ENCODE results near the gene FGF8.

Gene FGF8

DNA sequence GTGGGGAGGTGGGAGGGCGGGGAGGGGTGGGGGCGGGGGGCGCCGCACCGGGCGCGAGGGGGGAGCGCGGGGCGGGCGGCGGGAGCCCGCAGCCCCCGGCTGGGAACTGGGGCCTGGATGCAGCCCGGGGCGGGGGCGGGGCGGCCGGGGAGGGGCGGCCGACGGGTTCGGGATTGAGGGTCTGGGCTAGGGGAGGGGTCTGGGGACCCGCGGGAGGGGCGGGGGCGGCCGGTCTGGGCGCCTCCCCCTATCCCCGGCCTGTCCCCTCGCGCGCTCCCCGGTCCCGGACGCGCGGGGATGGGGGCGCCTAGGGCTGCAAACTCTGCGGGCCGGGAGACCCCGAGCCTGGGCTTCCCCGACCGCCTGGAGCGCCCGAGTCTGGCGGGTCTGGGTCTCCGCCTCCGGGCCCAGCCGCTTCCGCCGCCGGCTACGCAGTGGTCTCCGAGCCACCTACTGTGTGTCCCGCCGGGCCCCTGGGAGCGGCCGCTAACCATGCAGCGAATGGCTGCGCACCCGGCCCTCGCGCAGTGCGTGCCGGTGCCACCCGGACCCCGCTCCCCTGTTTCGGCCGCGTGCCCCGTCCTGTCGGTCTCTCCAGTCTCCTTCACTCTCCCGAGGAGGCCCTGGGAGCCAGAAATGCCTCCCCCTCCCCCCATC, 375 bp upstream of the FGF8 start:
- TF ChIP-seq ZNF384 (IDR thresholded peaks at IDR 0.05), result no peak
- TF ChIP-seq NFRKB (IDR thresholded peaks at IDR 0.05), result no peak
- TF ChIP-seq L3MBTL2 (conservative IDR thresholded peaks at IDR 0.05), result no peak
- no peak for TF ChIP-seq LEF1 (IDR thresholded peaks at IDR 0.05; ENCODE audit: borderline replicate concordance)
- TF ChIP-seq FOXA1 (IDR thresholded peaks at IDR 0.05), result no peak
- ChIA-PET CTCF (interaction anchor here (2.8 kb wide), 1 partner anchor 174 kb away, joined by 10 read pairs; no protein-coding TSS in a partner anchor), POLR2A (interaction anchor here (0.6 kb wide), 1 partner anchor 41 kb away, joined by 3 read pairs; no protein-coding TSS in a partner anchor)
- DNase-seq (ENCODE audit: extremely low spot score), result peak; percentile 6

- POLR2A ChIA-PET, result no interaction called here
- no peak for DNase-seq (ENCODE audit: extremely low spot score)
- TF ChIP-seq, protein P1, sequence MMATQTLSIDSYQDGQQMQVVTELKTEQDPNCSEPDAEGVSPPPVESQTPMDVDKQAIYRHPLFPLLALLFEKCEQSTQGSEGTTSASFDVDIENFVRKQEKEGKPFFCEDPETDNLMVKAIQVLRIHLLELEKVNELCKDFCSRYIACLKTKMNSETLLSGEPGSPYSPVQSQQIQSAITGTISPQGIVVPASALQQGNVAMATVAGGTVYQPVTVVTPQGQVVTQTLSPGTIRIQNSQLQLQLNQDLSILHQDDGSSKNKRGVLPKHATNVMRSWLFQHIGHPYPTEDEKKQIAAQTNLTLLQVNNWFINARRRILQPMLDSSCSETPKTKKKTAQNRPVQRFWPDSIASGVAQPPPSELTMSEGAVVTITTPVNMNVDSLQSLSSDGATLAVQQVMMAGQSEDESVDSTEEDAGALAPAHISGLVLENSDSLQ (IDR thresholded peaks at IDR 0.05), result no peak
- TF ChIP-seq ELF4 (IDR thresholded peaks at IDR 0.05) (no peak), TARDBP (IDR thresholded peaks at IDR 0.05) (no peak), L3MBTL2 (conservative IDR thresholded peaks at IDR 0.05) (no peak), ARNT (IDR thresholded peaks at IDR 0.05) (no peak), NFRKB (IDR thresholded peaks at IDR 0.05) (no peak), LEF1 (IDR thresholded peaks at IDR 0.05; ENCODE audit: borderline replicate concordance) (no peak), FOXA1 (IDR thresholded peaks at IDR 0.05) (no peak), SP1 (IDR thresholded peaks at IDR 0.05) (no peak), BHLHE40 (IDR thresholded peaks at IDR 0.05; ENCODE audit: borderline replicate concordance) (no peak), FOXK2 (IDR thresholded peaks at IDR 0.05) (no peak), SUZ12 (IDR thresholded peaks at IDR 0.05) (no peak), HDGF (IDR thresholded peaks at IDR 0.05; ENCODE audit: borderline replicate concordance) (no peak), ZNF384 (IDR thresholded peaks at IDR 0.05) (no peak), FOXM1 (IDR thresholded peaks at IDR 0.05; ENCODE audit: borderline replicate concordance) (no peak), CTBP1 (IDR thresholded peaks at IDR 0.05; ENCODE audit: borderline replicate concordance) (no peak)
- CTCF ChIA-PET, result interaction anchor here (0.6 to 1.7 kb wide), 3 partner anchors 94 to 212 kb away, joined by 3 to 9 read pairs (median 3); no protein-coding TSS in a partner anchor
These were observed 1.2 kb downstream of the FGF8 start for GRCh38 chr10:101774589-101775272.

GRCh38 chr10:101773923-101774588, 1.9 kb downstream of the FGF8 start:
- POLR2A ChIA-PET, result interaction anchor here (1.3 kb wide), 1 partner anchor 44 kb away, joined by 3 read pairs; the partner anchor contains the start of gene OGA
- TF ChIP-seq, protein P1 (IDR thresholded peaks at IDR 0.05), result no peak
- TF ChIP-seq FOXK2 (IDR thresholded peaks at IDR 0.05) (no peak), NFRKB (IDR thresholded peaks at IDR 0.05) (no peak), LEF1 (IDR thresholded peaks at IDR 0.05; ENCODE audit: borderline replicate concordance) (no peak), BHLHE40 (IDR thresholded peaks at IDR 0.05; ENCODE audit: borderline replicate concordance) (no peak), HDGF (IDR thresholded peaks at IDR 0.05; ENCODE audit: borderline replicate concordance) (no peak), TARDBP (IDR thresholded peaks at IDR 0.05) (no peak), ELF4 (IDR thresholded peaks at IDR 0.05) (no peak), CTBP1 (IDR thresholded peaks at IDR 0.05; ENCODE audit: borderline replicate concordance) (no peak), SP1 (IDR thresholded peaks at IDR 0.05) (no peak), L3MBTL2 (conservative IDR thresholded peaks at IDR 0.05) (no peak), ZNF384 (IDR thresholded peaks at IDR 0.05) (no peak), ARNT (IDR thresholded peaks at IDR 0.05) (no peak), SUZ12 (IDR thresholded peaks at IDR 0.05) (no peak)
- no peak for DNase-seq (ENCODE audit: extremely low spot score)
- CTCF ChIA-PET, result interaction anchor here (0.6 to 1.7 kb wide), 3 partner anchors 65 to 171 kb away, joined by 3 to 9 read pairs (median 3); no protein-coding TSS in a partner anchor

- POLR2A ChIA-PET, result interaction anchor here (1.3 kb wide), 1 partner anchor 45 kb away, joined by 3 read pairs; the partner anchor contains the start of gene OGA
- no peak for TF ChIP-seq BHLHE40 (IDR thresholded peaks at IDR 0.05; ENCODE audit: borderline replicate concordance)
- TF ChIP-seq ELF4 (IDR thresholded peaks at IDR 0.05), result no peak
- no peak for TF ChIP-seq ZNF384 (IDR thresholded peaks at IDR 0.05)
- no peak for TF ChIP-seq NFRKB (IDR thresholded peaks at IDR 0.05)
- no peak for TF ChIP-seq SUZ12 (IDR thresholded peaks at IDR 0.05)
- TF ChIP-seq HDGF (IDR thresholded peaks at IDR 0.05; ENCODE audit: borderline replicate concordance), result no peak
- no peak for TF ChIP-seq ARNT (IDR thresholded peaks at IDR 0.05)
- TF ChIP-seq FOXA1 (IDR thresholded peaks at IDR 0.05), result no peak
- TF ChIP-seq LEF1 (IDR thresholded peaks at IDR 0.05; ENCODE audit: borderline replicate concordance), result no peak
- DNase-seq (ENCODE audit: extremely low spot score), result no peak
- CTCF ChIA-PET, result interaction anchor here (0.6 to 2.4 kb wide), 4 partner anchors 8 to 170 kb away, joined by 3 to 15 read pairs (median 6); no protein-coding TSS in a partner anchor
These were observed 2.8 kb downstream of the FGF8 start for GRCh38 chr10:101772895-101773761.

Data from HEK293T (cell line).